HG03575 (cell line): ENCODE results near the gene ZBED1.
"Not testable (repeated sequence)": the region's sequence is repeated elsewhere in the genome, so short reads cannot be mapped to it uniquely, and the experiment has no call there.

Source experiments
- ATAC-seq: cut with Tn5 transposase; IDR thresholded peaks from one replicate; pipeline ENCODE4 v1.9.1; 2021; ENCODE audit not compliant: unreplicated experiment, insufficient number of reproducible peaks, low FRiP score; ENCODE audit errors: extremely low read depth

Gene ZBED1

GRCh38 chrX:2521092-2521926 lies 20.5 kb upstream of the ZBED1 start:
- ATAC-seq = peak; percentile 43

DNA sequence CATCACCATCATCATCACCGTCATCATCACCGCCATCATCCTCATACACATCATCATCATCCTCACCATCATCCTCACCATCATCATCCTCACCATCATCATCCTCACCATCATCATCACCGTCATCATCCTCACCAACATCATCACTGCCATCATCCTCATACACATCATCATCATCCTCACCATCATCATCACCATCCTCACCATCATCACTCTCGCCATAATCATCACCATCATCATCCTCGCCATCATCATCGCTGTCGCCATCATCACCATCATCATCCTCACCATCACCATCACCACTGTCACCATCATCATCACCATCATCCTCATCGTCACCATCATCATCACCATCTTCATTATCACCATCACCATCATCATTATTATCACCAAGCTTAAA lies 19.8 kb upstream of the ZBED1 start:
- no peak for ATAC-seq

DNA sequence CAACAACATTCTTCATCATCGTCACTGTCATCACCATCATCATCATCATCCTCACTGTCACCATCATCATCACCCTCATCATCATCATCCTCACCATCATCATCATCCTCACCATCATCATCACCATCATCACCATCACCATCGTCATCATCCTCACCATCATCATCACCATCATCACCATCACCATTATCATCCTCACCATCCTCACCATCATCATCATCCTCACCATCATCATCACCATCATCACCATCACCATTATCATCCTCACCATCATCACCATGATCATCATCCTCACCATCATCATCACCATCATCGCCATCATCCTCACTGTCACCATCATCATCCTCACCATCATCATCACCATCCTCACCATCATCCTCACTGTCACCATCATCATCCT lies 18.9 kb upstream of the ZBED1 start:
- ATAC-seq = not testable (repeated sequence)

- no peak for ATAC-seq
Measured at GRCh38 chrX:2517055-2517454, 16.3 kb upstream of the ZBED1 start.

DNA sequence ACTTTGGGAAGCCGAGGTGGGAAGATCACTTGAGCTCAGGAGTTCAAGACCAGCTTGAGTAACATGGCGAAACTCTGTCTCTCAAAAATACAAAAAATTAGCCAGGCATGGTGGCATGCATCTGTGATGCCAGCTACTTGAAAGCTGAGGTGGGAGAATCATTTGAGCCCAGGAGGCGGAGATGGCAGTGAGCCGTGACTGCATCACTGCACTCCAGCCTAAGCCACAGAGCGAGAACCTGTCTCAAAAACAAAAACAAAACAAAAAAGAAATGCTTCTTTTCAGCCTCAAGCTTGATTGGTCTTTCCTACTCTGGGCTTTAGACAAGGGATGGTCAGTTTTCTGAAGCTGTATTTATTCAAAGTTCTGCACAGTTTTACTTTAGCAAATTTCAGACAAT lies 15.8 kb upstream of the ZBED1 start:
- no peak for ATAC-seq

DNA sequence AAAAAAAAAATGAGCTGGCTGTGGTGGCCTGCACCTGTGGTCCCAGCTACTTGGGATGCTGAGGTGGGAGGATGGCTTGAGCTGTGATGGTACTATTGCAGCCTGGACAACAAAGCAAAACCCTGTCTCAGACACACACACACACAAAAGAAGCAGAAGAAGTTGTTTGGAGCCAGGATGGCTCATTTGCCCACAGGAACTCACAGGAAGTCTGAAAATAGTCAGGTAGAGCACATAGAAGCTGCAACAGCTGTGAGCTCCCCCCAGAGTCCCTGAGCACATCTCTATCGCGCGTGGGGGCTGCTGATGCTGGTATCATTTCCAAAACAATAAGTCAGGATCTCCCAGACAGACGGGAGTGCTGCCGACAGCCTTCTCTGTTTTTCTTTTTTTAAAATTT lies 13.4 kb upstream of the ZBED1 start:
- no peak for ATAC-seq

DNA sequence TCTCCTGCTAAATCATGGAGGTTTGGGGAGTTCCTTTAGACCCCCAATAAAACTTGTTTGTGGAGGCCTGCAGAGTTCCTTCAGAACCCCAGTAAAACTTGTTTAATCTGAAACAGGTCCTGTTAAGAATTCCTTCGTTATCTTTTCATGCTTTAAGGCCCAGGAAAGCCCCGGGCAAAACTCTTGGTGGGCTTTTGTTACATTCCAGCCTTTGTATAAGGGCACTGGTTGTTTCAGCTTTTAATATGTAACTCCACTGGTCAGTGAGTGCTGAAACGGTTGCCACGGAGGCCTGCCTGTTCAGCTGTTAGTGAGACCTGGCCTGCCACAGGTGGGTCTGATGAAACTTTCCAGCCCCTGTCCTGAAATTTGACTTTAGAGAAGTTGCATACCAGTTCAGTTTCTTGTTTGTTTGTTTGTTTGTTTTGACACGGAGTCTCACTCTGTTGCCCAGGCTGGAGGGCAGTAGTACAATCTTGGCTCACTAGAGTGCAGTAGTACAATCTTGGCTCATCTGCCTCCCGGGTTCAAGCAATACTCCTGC lies 12.4 kb upstream of the ZBED1 start:
- no peak for ATAC-seq

- ATAC-seq = no peak
Measured at GRCh38 chrX:2512501-2512900, 11.7 kb upstream of the ZBED1 start.

DNA sequence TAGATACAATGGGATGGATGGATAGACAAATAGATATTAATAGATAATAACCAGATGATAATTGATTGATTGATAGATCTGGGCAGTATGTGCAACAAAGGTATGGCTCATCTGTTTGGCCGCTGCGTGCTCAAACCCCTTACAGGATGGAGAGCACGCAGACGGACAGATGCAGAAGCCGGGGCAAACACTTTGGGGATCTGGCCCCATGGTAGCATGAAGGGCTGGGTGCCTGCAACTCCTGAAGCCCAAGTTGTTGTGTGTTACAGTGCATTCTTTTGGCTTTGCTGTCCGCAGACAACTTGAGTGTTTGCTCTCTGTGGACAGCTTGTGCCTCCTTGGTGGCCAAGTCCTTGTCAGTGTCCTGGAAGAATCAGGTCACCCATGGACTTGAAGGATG lies 10.6 kb upstream of the ZBED1 start:
- no peak for ATAC-seq

DNA sequence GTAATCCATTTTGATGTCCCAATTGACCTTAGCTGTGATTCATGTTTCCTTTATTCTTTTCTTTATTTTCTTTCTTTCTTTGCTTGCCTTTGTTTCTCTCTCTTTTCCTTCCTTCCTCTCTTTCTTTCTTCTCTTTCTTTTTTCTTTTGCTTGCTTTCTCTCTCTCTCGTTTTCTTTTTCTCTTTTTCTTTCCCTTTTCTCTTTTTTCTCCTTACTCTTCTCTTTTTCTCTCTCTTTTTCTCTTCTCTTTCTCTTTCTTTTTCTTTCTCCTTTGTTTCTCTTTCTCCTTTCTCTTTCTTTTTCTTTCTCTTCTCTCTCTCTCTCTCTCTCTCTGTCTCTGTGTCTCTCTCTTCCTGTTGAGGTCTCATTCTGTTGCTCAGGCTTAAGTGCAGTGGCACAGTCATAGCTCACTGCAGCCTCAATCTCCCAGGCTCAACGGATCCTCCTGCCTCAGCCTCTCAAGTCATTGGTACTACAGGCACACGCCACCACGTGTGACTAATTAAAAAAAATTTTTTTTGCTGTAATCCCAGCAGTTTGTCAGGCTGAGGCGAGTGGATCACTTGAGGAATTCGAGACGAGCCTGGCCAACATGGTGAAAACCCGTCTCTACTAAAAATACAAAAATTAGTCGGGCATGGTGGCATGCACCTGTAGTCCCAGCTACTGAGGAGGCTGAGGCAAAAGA lies 8.0 kb upstream of the ZBED1 start:
- ATAC-seq = no peak

DNA sequence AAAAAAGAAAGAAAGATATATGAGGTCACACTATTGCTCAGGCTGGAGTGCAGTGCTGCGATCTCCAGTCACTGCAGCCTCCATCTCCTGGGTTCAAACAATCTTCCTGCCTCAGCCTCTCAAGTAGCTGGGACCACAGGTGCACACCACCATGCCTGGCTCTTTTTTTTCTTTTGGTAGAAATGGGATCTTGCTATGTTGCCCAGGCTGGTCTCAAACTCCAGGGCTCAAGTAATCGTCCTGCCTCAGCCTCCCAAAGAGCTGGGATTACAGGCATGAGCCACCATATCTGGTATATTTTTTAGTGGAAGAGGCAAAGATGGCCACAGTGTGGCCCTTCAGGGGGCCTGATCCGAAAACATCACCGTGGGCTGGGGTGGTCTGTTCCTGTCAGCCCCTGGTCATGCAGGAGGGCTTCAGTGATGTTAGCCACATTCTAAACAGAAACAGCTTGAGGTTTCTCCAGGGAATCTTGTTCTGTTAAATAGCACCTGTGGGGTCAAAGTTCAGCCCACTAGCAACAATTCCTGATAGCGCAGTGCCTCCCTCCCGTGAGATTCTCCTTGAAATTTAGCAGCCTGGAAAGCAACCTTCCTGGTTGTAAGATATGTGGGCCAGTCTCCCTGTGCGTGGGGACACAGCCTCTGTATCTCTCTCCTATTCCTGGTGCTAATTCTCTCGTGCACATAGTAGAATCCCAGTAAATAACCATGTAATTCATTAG lies 7.3 kb upstream of the ZBED1 start:
- no peak for ATAC-seq

DNA sequence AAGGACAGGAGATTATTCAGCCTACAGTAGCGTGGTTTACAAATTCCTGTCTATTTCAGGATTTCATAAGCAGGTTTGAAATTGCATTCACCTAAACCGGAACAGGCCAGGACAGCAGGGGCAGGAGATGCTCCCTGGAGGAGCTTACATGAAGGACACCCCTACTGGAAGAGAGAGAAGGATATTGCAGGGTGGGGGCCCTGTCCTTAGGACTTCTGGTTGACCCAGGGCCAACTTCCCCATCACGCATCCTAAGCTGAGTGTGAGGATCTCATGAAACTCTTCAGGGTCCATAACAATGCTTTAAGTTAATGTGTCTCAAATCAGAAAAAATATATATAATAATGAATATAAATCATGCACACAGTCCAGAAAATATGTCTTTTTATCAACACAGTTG lies 6.4 kb upstream of the ZBED1 start:
- ATAC-seq = no peak

DNA sequence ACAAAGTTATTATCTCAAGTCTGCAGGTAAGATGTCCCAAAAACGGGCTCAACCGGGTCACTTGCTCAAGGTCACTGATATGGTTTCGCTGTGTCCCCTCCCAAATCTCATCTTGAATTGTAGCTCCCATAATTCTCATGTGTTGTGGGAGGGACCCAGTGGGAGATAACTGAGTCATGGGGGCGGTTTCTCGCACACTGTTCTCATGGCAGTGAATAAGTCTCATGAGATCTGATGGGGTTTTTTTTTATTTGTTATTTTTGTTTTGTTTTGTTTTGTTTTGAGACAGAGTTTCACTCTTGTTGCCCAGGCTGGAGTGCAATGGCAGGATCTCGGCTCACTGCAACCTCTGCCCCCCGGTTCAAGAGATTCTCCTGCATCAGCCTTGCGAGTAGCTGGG lies 4.6 kb upstream of the ZBED1 start:
- ATAC-seq = not testable (repeated sequence)

- ATAC-seq = no peak
Measured at GRCh38 chrX:2504706-2505332, 4.0 kb upstream of the ZBED1 start.

GRCh38 chrX:2503591-2504500 lies 3.1 kb upstream of the ZBED1 start:
- no peak for ATAC-seq

DNA sequence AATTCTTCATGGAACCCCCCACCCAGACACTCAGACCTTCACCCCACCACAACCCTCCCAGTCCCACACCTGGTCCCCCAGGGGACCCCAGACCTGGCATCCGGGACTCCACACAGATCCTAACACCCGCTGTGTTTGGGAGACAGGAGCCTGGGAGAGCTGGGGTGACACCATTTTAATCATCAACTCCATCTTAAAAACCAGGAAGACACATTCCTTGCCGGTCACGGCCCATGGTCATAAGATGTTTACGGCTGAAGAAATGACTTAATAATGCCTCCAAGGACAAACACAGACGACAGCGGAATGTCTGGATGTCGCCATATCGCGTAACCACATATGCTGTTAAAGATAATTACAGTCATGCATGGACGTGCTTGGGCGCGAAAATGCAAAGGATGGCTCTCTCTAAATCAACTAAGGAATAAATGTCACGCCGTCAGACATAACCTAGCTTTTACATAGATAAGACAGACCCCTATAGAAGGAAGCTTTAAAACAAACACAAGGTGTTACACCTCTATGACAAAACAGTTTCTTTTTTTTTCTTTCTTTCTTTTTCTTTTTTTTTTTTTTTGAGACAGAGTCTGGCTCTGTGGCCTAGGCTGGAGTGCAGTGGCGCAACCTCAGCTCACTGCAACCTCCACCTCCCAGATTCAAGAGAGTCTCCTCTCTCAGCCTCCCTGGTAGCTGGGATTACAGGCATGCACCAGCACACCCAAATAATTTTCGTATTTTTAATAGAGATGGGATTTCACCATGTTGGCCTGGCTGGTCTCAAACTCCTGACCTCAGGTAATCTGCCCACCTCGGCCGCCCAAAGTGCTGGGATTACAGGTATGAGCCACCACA lies 2.1 kb upstream of the ZBED1 start:
- ATAC-seq = no peak

DNA sequence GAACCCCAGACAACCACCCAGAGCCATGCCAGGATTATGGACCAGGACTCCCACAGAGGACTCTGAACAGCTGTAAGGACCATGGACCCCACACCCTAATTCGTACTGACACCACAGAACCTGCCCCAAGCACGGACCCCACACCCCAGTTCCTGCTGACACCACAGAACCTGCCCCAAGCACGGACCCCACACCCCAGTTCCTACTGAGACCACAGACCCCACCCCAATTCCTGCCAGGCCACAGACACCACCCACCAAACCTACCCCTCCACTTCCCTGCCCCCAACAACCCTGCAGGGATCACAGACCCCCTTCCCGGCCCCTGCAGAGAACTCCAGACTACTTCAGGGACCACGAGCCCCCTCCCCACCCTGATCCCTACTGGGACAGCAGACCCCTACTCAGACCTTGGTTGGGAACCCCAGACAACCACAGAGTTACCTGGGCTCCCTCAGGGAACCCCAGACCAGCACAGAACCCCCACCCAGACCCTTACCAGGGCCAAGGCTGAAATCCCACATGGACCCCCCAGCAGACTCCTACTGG lies 1.4 kb upstream of the ZBED1 start:
- no peak for ATAC-seq
